GM12892 (cell line): ENCODE results near the gene SCYL1.

Experiments
- DNase-seq: peaks from one replicate; pipeline ENCODE4 v3.0.0; 2011; ENCODE audit not compliant: insufficient read length
- FAIRE-seq: peaks from 2 replicates; lab custom pipeline; 2011; peaks lifted over from hg19 to GRCh38; lab: Jason Lieb, UNC
- POLR2A ChIP-seq: IDR thresholded peaks from 2 replicates; pipeline ENCODE4 v1.6.1; 2011; ENCODE audit warnings: low read depth, low read length, control low read depth
- POLR2AphosphoS5 ChIP-seq: IDR thresholded peaks from 2 replicates; pipeline ENCODE4 v1.6.1; 2011; ENCODE audit warnings: low read depth, low read length, control low read depth
- TAF1 ChIP-seq: IDR thresholded peaks from 2 replicates; pipeline ENCODE4 v1.6.1; 2011; ENCODE audit warnings: low read depth, mild to moderate bottlenecking, control low read depth, low read length, borderline replicate concordance

Gene SCYL1

GRCh38 chr11:65576232-65576866, 51.5 kb downstream of the SCYL1 start:
- DNase-seq, result no peak
- no peak for FAIRE-seq
- TF ChIP-seq POLR2A (no peak), POLR2AphosphoS5 (no peak), TAF1 (no peak)

GRCh38 chr11:65576867-65577755, 52.2 kb downstream of the SCYL1 start:
- FAIRE-seq (no peak), DNase-seq (no peak)
- no peak for TF ChIP-seq POLR2AphosphoS5
- no peak for TF ChIP-seq TAF1
- TF ChIP-seq POLR2A, result no peak

GRCh38 chr11:65577756-65578109, 52.9 kb downstream of the SCYL1 start:
- FAIRE-seq, result peak; percentile 89

GRCh38 chr11:65578134-65578533, 53.3 kb downstream of the SCYL1 start:
- no peak for DNase-seq
- TF ChIP-seq POLR2A, result no peak
- TF ChIP-seq TAF1, result no peak
- no peak for TF ChIP-seq POLR2AphosphoS5
- FAIRE-seq, result no peak

More at GRCh38 chr11:65577756-65578109, 52.9 kb downstream of the SCYL1 start:
- no peak for DNase-seq
- TF ChIP-seq TAF1, result no peak
- peak; percentile 14; the same call in 1 of the 2 replicates for TF ChIP-seq POLR2A

GRCh38 chr11:65578667-65579066, 53.8 kb downstream of the SCYL1 start:
- TF ChIP-seq TAF1 (no peak), POLR2A (no peak), POLR2AphosphoS5 (no peak)
- no peak for DNase-seq
- no peak for FAIRE-seq

GRCh38 chr11:65579291-65579690, 54.4 kb downstream of the SCYL1 start:
- no peak for DNase-seq
- no peak for FAIRE-seq
- TF ChIP-seq POLR2AphosphoS5 (no peak), POLR2A (no peak), TAF1 (no peak)

GRCh38 chr11:65580031-65580692, 55.3 kb downstream of the SCYL1 start:
- FAIRE-seq, result no peak
- TF ChIP-seq TAF1 (no peak), POLR2A (no peak), POLR2AphosphoS5 (no peak)
- no peak for DNase-seq

GRCh38 chr11:65580756-65581155, 55.9 kb downstream of the SCYL1 start:
- no peak for FAIRE-seq
- TF ChIP-seq POLR2A, result no peak
- TF ChIP-seq TAF1, result no peak
- no peak for TF ChIP-seq POLR2AphosphoS5
- no peak for DNase-seq

- FAIRE-seq, result no peak
These were observed 57.0 kb downstream of the SCYL1 start for GRCh38 chr11:65581928-65582327.

GRCh38 chr11:65583589-65583988, 58.7 kb downstream of the SCYL1 start:
- DNase-seq (no peak), FAIRE-seq (no peak)
- TF ChIP-seq POLR2AphosphoS5 (no peak), POLR2A (no peak), TAF1 (no peak)

More at GRCh38 chr11:65581928-65582327, 57.0 kb downstream of the SCYL1 start:
- DNase-seq, result no peak
- TF ChIP-seq POLR2AphosphoS5, result no peak
- no peak for TF ChIP-seq TAF1
- TF ChIP-seq POLR2A, result no peak

GRCh38 chr11:65584106-65584505, 59.2 kb downstream of the SCYL1 start:
- FAIRE-seq (no peak), DNase-seq (no peak)
- TF ChIP-seq TAF1, result no peak
- TF ChIP-seq POLR2A, result no peak
- no peak for TF ChIP-seq POLR2AphosphoS5

GRCh38 chr11:65584723-65585171, 59.9 kb downstream of the SCYL1 start:
- no peak for TF ChIP-seq POLR2AphosphoS5
- no peak for DNase-seq
- FAIRE-seq, result no peak
